HG03025 (cell line): ENCODE data around the gene UGT1A6.

Experiments used
- ATAC-seq: cut with Tn5 transposase; IDR thresholded peaks from one replicate; pipeline ENCODE4 v1.9.1; 2021; ENCODE audit warnings: mild to moderate bottlenecking, moderate library complexity; ENCODE audit not compliant: unreplicated experiment, low FRiP score

The UGT1A6 gene

GRCh38 chr2:233761040-233761769, 68.5 kb downstream of the UGT1A6 start:
- ATAC-seq: no peak

- no peak for ATAC-seq
Observed at GRCh38 chr2:233764264-233764663, 71.6 kb downstream of the UGT1A6 start.

GRCh38 chr2:233764761-233765160, 72.1 kb downstream of the UGT1A6 start:
- no peak for ATAC-seq

- ATAC-seq: no peak
Observed at GRCh38 chr2:233766416-233766815, 73.7 kb downstream of the UGT1A6 start.

GRCh38 chr2:233768076-233768475, 75.4 kb downstream of the UGT1A6 start:
- ATAC-seq: no peak

- ATAC-seq: no peak
Observed at GRCh38 chr2:233769260-233769659, 76.6 kb downstream of the UGT1A6 start.

- ATAC-seq: no peak
Observed at GRCh38 chr2:233772153-233772552, 79.5 kb downstream of the UGT1A6 start.

- ATAC-seq: no peak
Observed at GRCh38 chr2:233772583-233772982, 79.9 kb downstream of the UGT1A6 start.

GRCh38 chr2:233773854-233774253, 81.2 kb downstream of the UGT1A6 start:
- no peak for ATAC-seq

- no peak for ATAC-seq
Observed at GRCh38 chr2:233775414-233775813, 82.7 kb downstream of the UGT1A6 start.

- no peak for ATAC-seq
Observed at GRCh38 chr2:233778030-233778429, 85.3 kb downstream of the UGT1A6 start, which contains the start of gene MROH2A. TSS of gene MROH2A (plus strand) at chr2:233778330. CDS start at chr2:233779359, 1,029 bp downstream.

- no peak for ATAC-seq
Observed at GRCh38 chr2:233779722-233780121, 87.0 kb downstream of the UGT1A6 start.

- no peak for ATAC-seq
Observed at GRCh38 chr2:233780771-233781170, 88.1 kb downstream of the UGT1A6 start.

GRCh38 chr2:233789554-233789953, 96.9 kb downstream of the UGT1A6 start:
- ATAC-seq: no peak

GRCh38 chr2:233791151-233791882, 98.6 kb downstream of the UGT1A6 start:
- ATAC-seq: no peak

- ATAC-seq: no peak
Observed at GRCh38 chr2:233791883-233792329, 99.2 kb downstream of the UGT1A6 start.

- no peak for ATAC-seq
Observed at GRCh38 chr2:233792720-233793119, 100.0 kb downstream of the UGT1A6 start.

GRCh38 chr2:233793465-233794127, 100.9 kb downstream of the UGT1A6 start:
- ATAC-seq: no peak

GRCh38 chr2:233794128-233794658, 101.5 kb downstream of the UGT1A6 start:
- no peak for ATAC-seq

GRCh38 chr2:233795735-233796171, 103.1 kb downstream of the UGT1A6 start:
- no peak for ATAC-seq

- no peak for ATAC-seq
Observed at GRCh38 chr2:233796254-233796653, 103.6 kb downstream of the UGT1A6 start.
